ENCODE data around the gene PTPRH. TPM values are rescaled to one million over a fixed set of nuclear protein-coding genes. Genes with fewer than 3 reads are reported as not detected.
A peak's percentile ranks its signal among the peaks of the same experiment; 100 is the strongest.

Gene PTPRH
- total and polyA plus RNA-seq, 9 of the 15 experiments (the other 6 are each of a cell fraction or from before 2014, with no cell fraction given) = 0.87 to 34.3 (median 22.7) TPM

- TF ChIP-seq DNMT1 (IDR thresholded peaks at IDR 0.05) (no peak), L3MBTL2 (IDR thresholded peaks at IDR 0.05) (no peak), ZBTB7A (IDR thresholded peaks at IDR 0.05; ENCODE audit: borderline replicate concordance, control insufficient read depth, low read depth, low read length) (0 out of 2 replicates have a peak, but pooled peaks have one; percentile 45), TEAD1 (CRISPR knock-in tag; IDR thresholded peaks at IDR 0.05) (peak in 1 of 2 experiments; percentile 77; a peak in 2 of 4 replicates), HDAC1 (IDR thresholded peaks at IDR 0.05) (peak; percentile 74 to 99; a peak in 3 of 4 replicates), ZNF695 (CRISPR knock-in tag; IDR thresholded peaks at IDR 0.05) (no peak), ZNF583 (CRISPR knock-in tag; IDR thresholded peaks at IDR 0.05) (no peak), ZNF124 (CRISPR knock-in tag; IDR thresholded peaks at IDR 0.05) (no peak), NEUROD1 (IDR thresholded peaks at IDR 0.05; ENCODE audit: borderline replicate concordance, low read depth, low read length, partially characterized antibody) (no peak), KHSRP (IDR thresholded peaks at IDR 0.05) (no peak), U2AF2 (optimal IDR thresholded peaks at IDR 0.05; ENCODE audit: low read depth, low read length) (no peak), ZNF830 (CRISPR knock-in tag; IDR thresholded peaks at IDR 0.05) (no peak), MTA2 (IDR thresholded peaks at IDR 0.05; ENCODE audit: low read depth) (no peak), SNRNP70 (optimal IDR thresholded peaks at IDR 0.05; ENCODE audit: low read depth, low read length) (no peak), NFIC (IDR thresholded peaks at IDR 0.05) (no peak), GMEB1 (CRISPR knock-in tag; IDR thresholded peaks at IDR 0.05) (no peak), NR0B1 (IDR thresholded peaks at IDR 0.05; ENCODE audit: partially characterized antibody) (no peak), MTA3 (IDR thresholded peaks at IDR 0.05; ENCODE audit: borderline replicate concordance) (no peak)
- TF ChIP-seq, protein P1, sequence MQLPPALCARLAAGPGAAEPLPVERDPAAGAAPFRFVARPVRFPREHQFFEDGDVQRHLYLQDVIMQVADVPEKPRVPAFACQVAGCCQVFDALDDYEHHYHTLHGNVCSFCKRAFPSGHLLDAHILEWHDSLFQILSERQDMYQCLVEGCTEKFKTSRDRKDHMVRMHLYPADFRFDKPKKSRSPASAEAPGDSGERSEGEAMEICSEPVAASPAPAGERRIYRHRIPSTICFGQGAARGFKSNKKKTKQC (CRISPR knock-in tag; IDR thresholded peaks at IDR 0.05) = peak; percentile 99
- TF ChIP-seq, protein P2, sequence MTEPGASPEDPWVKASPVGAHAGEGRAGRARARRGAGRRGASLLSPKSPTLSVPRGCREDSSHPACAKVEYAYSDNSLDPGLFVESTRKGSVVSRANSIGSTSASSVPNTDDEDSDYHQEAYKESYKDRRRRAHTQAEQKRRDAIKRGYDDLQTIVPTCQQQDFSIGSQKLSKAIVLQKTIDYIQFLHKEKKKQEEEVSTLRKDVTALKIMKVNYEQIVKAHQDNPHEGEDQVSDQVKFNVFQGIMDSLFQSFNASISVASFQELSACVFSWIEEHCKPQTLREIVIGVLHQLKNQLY (CRISPR knock-in tag; conservative IDR thresholded peaks at IDR 0.05) = no peak
Observed at GRCh38 chr19:55179606-55180484, 29.5 kb downstream of the PTPRH start, which contains the start of gene SYT5 (continued).

All from K562 (cell line).